Endothelial cell of umbilical vein (primary cell): ENCODE measurements around the gene CLN6. TPM values are rescaled to one million over a fixed set of nuclear protein-coding genes. Genes with fewer than 3 reads are reported as not detected.

Source experiments
- BruUV-seq: library from RNA; stranded (reverse); fragments of 400-500 nt; replicated peaks from 2 replicates; lab custom pipeline; 2021; lab: Mats Ljungman, UMichigan
- CTCF ChIA-PET: fragments of 300-600, 350-600 bp; sonication (Branson Sonifier 250); formaldehyde crosslinking; loops from one replicate; lab custom pipeline; 2021; ENCODE audit warnings: antibody characterized with exemption, inconsistent platforms; lab: Charles Lee
- POLR2A ChIA-PET: fragments of 300-600, 350-600 bp; sonication (Branson Sonifier 250); formaldehyde crosslinking; loops from one replicate; lab custom pipeline; 2021; ENCODE audit warnings: antibody characterized with exemption, inconsistent platforms; lab: Charles Lee
- DNase-seq: peaks from one replicate; pipeline ENCODE4 v3.0.0-alpha.2; 2011; ENCODE audit warnings: low read depth, low spot score
- FAIRE-seq: peaks from 2 replicates; lab custom pipeline; 2011; peaks lifted over from hg19 to GRCh38; lab: Jason Lieb, UNC
- H2AFZ ChIP-seq: 2 replicates; pipeline ENCODE4 v1.6.0; 2012; ENCODE audit warnings: low read depth, low read length, control low read depth, inconsistent platforms
- H3K27ac ChIP-seq: 2 replicates; pipeline ENCODE4 v1.5.1; 2011; ENCODE audit warnings: low read depth, mild to moderate bottlenecking, control low read depth, low read length, moderate library complexity; ENCODE audit not compliant: insufficient read depth
- H3K27me3 ChIP-seq, 2 experiments: 2 replicates each; pipeline versions ENCODE4 v1.6.0 to v1.6.1; 2011; ENCODE audit warnings: low read length in 2 of 2, mixed read lengths in 1 of 2; ENCODE audit not compliant: control insufficient read depth in 2 of 2, insufficient read depth in 2 of 2
- H3K36me3 ChIP-seq, 2 experiments: 2 replicates in 1 of 2; 3 replicates in 1 of 2; pipeline ENCODE4 v1.5.1; 2011; ENCODE audit warnings: low read length in 2 of 2, mild to moderate bottlenecking in 1 of 2, moderate library complexity in 1 of 2; ENCODE audit not compliant: control insufficient read depth in 2 of 2, insufficient read depth in 2 of 2; ENCODE audit errors: extremely low read depth in 1 of 2
- H3K4me1 ChIP-seq: 3 replicates; pipeline ENCODE4 v1.5.1; 2011; ENCODE audit warnings: mild to moderate bottlenecking, low read length; ENCODE audit not compliant: control insufficient read depth, insufficient read depth; ENCODE audit errors: extremely low read depth
- H3K4me2 ChIP-seq: 2 replicates; pipeline ENCODE4 v1.6.1; 2011; ENCODE audit warnings: low read length, control low read depth, mixed read lengths; ENCODE audit not compliant: insufficient read depth
- H3K4me3 ChIP-seq, 3 experiments: fragments of 200-600 bp in 1 of 3; sonication (generic), shearing (Covaris generic) in 1 of 3; replicated peaks in 1 of 3; 2 replicates each; pipeline ENCODE4 v1.5.1; 2011 to 2016; ENCODE audit warnings: control low read depth in 3 of 3, low read length in 3 of 3, mild to moderate bottlenecking in 2 of 3, inconsistent platforms in 1 of 3, low read depth in 1 of 3, moderate library complexity in 1 of 3; ENCODE audit not compliant: insufficient read depth in 1 of 3
- H3K79me2 ChIP-seq: 2 replicates; pipeline ENCODE4 v1.6.0; 2012; ENCODE audit warnings: low read length, inconsistent platforms; ENCODE audit not compliant: control insufficient read depth, insufficient read depth
- H3K9ac ChIP-seq: replicated peaks from 2 replicates; pipeline ENCODE3; 2011; ENCODE audit warnings: low read length, control low read depth; ENCODE audit not compliant: insufficient read depth; ENCODE audit errors: extremely low read depth
- H3K9me1 ChIP-seq: replicated peaks from 3 replicates; pipeline ENCODE4 v1.6.0; 2011; ENCODE audit warnings: mild to moderate bottlenecking, low read length; ENCODE audit not compliant: control insufficient read depth, insufficient read depth; ENCODE audit errors: extremely low read depth
- H3K9me3 ChIP-seq: replicated peaks from 2 replicates; pipeline ENCODE4 v1.5.1; 2012; ENCODE audit warnings: low read length, inconsistent platforms; ENCODE audit not compliant: control insufficient read depth, insufficient read depth
- H4K20me1 ChIP-seq: replicated peaks from 2 replicates; pipeline ENCODE3; 2011; ENCODE audit warnings: mild to moderate bottlenecking, low read length; ENCODE audit not compliant: control insufficient read depth, insufficient read depth; ENCODE audit errors: extremely low read depth
- CTCF ChIP-seq, 2 donors: IDR thresholded peaks; 1 replicate in 1 of 2; 2 replicates in 1 of 2; pipeline ENCODE4 v1.5.1; 2011; ENCODE audit warnings: low read length in 2 of 2, mild to moderate bottlenecking in 2 of 2, moderate library complexity in 2 of 2, control low read depth in 1 of 2, inconsistent platforms in 1 of 2, low read depth in 1 of 2; ENCODE audit not compliant: insufficient read depth in 1 of 2; ENCODE audit errors: extremely low read depth in 1 of 2
- FOS ChIP-seq: IDR thresholded peaks from 2 replicates; pipeline ENCODE4 v1.6.1; 2011; ENCODE audit warnings: mild to moderate bottlenecking, low read length, moderate library complexity, borderline replicate concordance; ENCODE audit not compliant: insufficient read depth
- MAX ChIP-seq: IDR thresholded peaks from 2 replicates; pipeline ENCODE4 v1.6.1; 2011; ENCODE audit not compliant: insufficient read depth, insufficient read length
- dilution Hi-C: fragments of 300-500 bp; cut with MboI; formaldehyde crosslinking; loops from one replicate; pipeline ENCODE4 v1.15.0; 2019; ENCODE audit warnings: low sequenced_read_pairs; ENCODE audit not compliant: extremely low pct_ligation_motif_present
- intact Hi-C: fragments of 100-400 bp; cut with micrococcal nuclease; formaldehyde crosslinking; loops from one replicate; pipeline ENCODE4 v1.10.0; 2022
- polyA plus RNA-seq, 4 experiments: library from polyadenylated mRNA; depleted of rRNA in 3 of 4; stranded (reverse) in 3 of 4; unstranded in 1 of 4; fragments of >200 nt; gene quantifications; 2 replicates each; pipeline versions ENCODE4 v1.2.1 to v1.2.3, GENCODE V29; 2011 to 2012; ENCODE audit warnings: missing spikeins in 1 of 4
- total RNA-seq: library from RNA; stranded (reverse); gene quantifications from 2 replicates; pipeline ENCODE4 v1.2.3, GENCODE V29; 2021

The CLN6 gene
- total and polyA plus RNA-seq, 2 donors (not counting 3 experiments of a cell fraction or from before 2014, with no cell fraction given), result 53.9 to 75.5 TPM

GRCh38 chr15:68210821-68211655 is 18.5 kb downstream of the CLN6 start:
- no peaks in the 10 kb centered on the region for H3K9me3 ChIP-seq
- peak; percentile 53 for DNase-seq
- ChIA-PET POLR2A (no interaction called here), CTCF (interaction anchor here (0.6 to 2.6 kb wide), 10 partner anchors 9 to 348 kb away, joined by 3 to 14 read pairs (median 3); no protein-coding TSS in a partner anchor)
- peak; percentile 58 for FAIRE-seq
- TF ChIP-seq CTCF (IDR thresholded peaks at IDR 0.05; ENCODE audit: extremely low read depth in 1 of 2, insufficient read depth in 1 of 2, low read depth in 1 of 2, low read length in 2 of 2), result peak; percentile 70 to 98
- TF ChIP-seq MAX, result no peak
- no peak for TF ChIP-seq FOS
- no peak overlapping the region for H2AFZ ChIP-seq
- H3K4me2 ChIP-seq, result no peak overlapping the region
- H3K79me2 ChIP-seq, result peaks cover 11% of the 10 kb centered on the region
- H3K27ac ChIP-seq, result no peak overlapping the region
- H3K27me3 ChIP-seq, result no peaks in the 10 kb centered on the region
- dilution Hi-C loops (no loop called here), intact Hi-C loops (loop anchor here (1.0 to 2.0 kb wide), 2 partner anchors 56 to 348 kb away; no protein-coding TSS in a partner anchor)
- no peaks in the 10 kb centered on the region for H3K36me3 ChIP-seq
- H3K9me1 ChIP-seq, result no peaks in the 10 kb centered on the region
- BruUV-seq, result no TSS peak
- H3K4me1 ChIP-seq, result peaks cover 2% of the 10 kb centered on the region
- H4K20me1 ChIP-seq, result no peaks in the 10 kb centered on the region
- no peak overlapping the region for H3K9ac ChIP-seq
- no peak overlapping the region for H3K4me3 ChIP-seq
